Transverse colon (tissue), 4 donors: ENCODE data around the gene YIPF1. TPM values are rescaled to one million over a fixed set of nuclear protein-coding genes. Genes with fewer than 3 reads are reported as not detected.

Experiments used
- DNase-seq: peaks from one replicate; pipeline ENCODE4 v3.0.0-alpha.2; 2019
- H3K27ac ChIP-seq, 4 donors: fragments of 200-600 bp; sonication (generic); 2 replicates each; pipeline ENCODE4 v1.5.1; 2016 to 2018; ENCODE audit warnings: inconsistent platforms in 4 of 4
- H3K27me3 ChIP-seq: fragments of 200-600 bp; sonication (generic); 2 replicates; pipeline ENCODE4 v1.5.1; 2017; ENCODE audit warnings: inconsistent platforms
- H3K36me3 ChIP-seq, 4 donors: fragments of 200-600 bp; sonication (generic); 2 replicates each; pipeline ENCODE4 v1.5.1; 2017 to 2019; ENCODE audit warnings: inconsistent platforms in 4 of 4
- H3K4me1 ChIP-seq, 4 donors: fragments of 200-600 bp; sonication (generic); 2 replicates each; pipeline ENCODE4 v1.5.1; 2017 to 2020; ENCODE audit warnings: inconsistent platforms in 4 of 4
- H3K4me3 ChIP-seq, 4 donors: fragments of 200-600 bp; sonication (generic); 1 replicate in 1 of 4; 2 replicates in 3 of 4; pipeline versions ENCODE4 v1.5.1 to v1.6.1; 2017 to 2019; ENCODE audit warnings: inconsistent platforms in 4 of 4
- H3K9me3 ChIP-seq, 2 donors: fragments of 200-600 bp; sonication (generic); 2 replicates each; pipeline ENCODE4 v1.5.1; 2017 to 2019; ENCODE audit warnings: inconsistent platforms in 2 of 2
- EP300 ChIP-seq: sonication (generic); formaldehyde crosslinking; IDR thresholded peaks from one replicate; pipeline ENCODE4 v1.6.1; 2017; ENCODE audit warnings: antibody characterized with exemption, low read depth
- POLR2A ChIP-seq: fragments of 450-650 bp; IDR thresholded peaks from one replicate; pipeline ENCODE4 v1.6.1; 2016; ENCODE audit warnings: antibody characterized with exemption, mild to moderate bottlenecking, moderate library complexity
- POLR2AphosphoS5 ChIP-seq, 3 donors: sonication (generic); formaldehyde crosslinking; IDR thresholded peaks; one replicate each; pipeline ENCODE4 v1.6.1; 2016; ENCODE audit warnings: antibody characterized with exemption in 3 of 3
- WGBS, 2 donors: methylation state at CpG; one replicate each; pipeline ENCODE4 v1.1.5; 2018; ENCODE audit warnings: low coverage in 1 of 2; 5-methylcytosine and 5-hydroxymethylcytosine counted together
- in situ Hi-C, 4 donors: fragments of 200-750 bp; cut with MboI; loops; one replicate each; pipeline versions ENCODE4 v1.15.0 to v1.15.1; 2017; ENCODE audit warnings: low sequenced_read_pairs in 3 of 4, low pct_ligation_motif_present in 1 of 4, low pct_unique_long_range_greater_than_20kb in 1 of 4
- intact Hi-C: fragments of 100-400 bp; cut with DNase I; formaldehyde crosslinking; loops from one replicate; pipeline ENCODE4 v1.15.1; 2023; ENCODE audit warnings: low total_unique reads
- total RNA-seq, 4 donors: library from RNA; depleted of rRNA; stranded (reverse); fragments of >200 nt; gene quantifications; one replicate each; pipeline ENCODE4 v1.1.0, GENCODE V29; 2016
- TF ChIP-seq, protein P1 (sequence below), 5 experiments: fragments of 200-600 bp in 3 of 5; fragments of 450-650 bp in 2 of 5; sonication (generic) in 3 of 5; IDR thresholded peaks; 1 replicate in 2 of 5; 2 replicates in 3 of 5; pipeline ENCODE4 v1.5.1; 2016 to 2017; ENCODE audit warnings: antibody characterized with exemption in 5 of 5, inconsistent platforms in 3 of 5, mild to moderate bottlenecking in 2 of 5, moderate library complexity in 1 of 5

Gene YIPF1
- total RNA-seq = 10 to 100 TPM; 10.1 to 24.6 (median 17.4) TPM

DNA sequence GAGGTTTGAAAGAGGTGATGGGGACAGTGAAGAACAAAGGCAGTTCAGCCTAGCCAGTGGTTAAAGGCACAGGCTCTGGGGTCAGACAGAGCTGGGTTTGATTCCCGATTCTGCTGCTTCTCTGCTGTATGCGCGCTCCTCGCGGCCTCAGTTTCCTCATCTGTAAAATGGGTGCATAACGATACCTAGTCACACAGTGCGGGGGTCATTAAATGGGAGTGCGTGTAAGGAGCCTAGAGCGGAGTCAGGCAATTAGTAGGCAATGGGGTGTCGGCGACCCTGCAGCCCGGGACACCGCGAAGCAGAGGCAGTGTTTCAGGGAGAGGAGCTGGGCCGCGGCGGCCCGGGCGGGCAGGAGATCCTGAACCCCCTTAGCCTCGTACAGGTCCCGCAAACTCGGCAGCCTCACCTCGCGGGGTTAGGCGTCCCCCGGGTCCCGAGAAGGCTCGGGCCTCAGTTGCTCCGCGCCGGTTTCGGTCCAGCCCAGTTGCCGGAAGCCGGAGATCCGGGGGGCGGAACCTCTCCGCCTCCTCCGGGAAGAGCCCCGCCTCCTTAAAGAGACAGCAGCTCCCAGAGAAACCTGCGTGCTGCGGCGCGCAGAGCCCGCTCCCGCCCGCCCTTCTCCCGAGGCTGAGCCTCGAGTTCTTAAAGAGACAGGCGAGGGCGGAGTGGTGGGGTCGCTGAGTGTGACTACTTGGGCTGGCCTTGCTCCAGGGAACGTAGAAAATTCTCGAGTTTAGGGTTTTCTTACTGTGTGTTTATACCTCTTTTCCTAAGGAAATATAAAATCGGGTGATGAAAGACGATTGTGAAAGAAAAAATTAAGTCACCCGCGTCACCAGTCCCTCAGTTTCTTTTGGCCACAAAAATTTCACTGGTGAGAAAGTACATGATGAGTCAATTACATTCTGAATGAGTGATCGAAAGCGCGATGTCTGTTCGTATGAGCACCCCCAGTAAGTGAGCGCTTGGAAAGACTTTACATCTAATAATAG is at the start of gene YIPF1:
Gene YIPF1, minus strand, starts transcription at position 494 of the 995 bp plus-strand sequence. CDS start 860 bp downstream, outside the sequence.
- Histone ChIP-seq H3K4me3 (peak within 1 kb of the TSS; percentile 51 to 98 (median 92)), H3K36me3 (peaks cover 0 to 2% (median 0%) of the 10 kb centered on the region in 4 donors), H3K27ac (peak within 1 kb of the TSS; percentile 81 to 91 (median 86)), H3K9me3 (no peaks in the 10 kb centered on the region), H3K27me3 (no peaks in the 10 kb centered on the region), H3K4me1 (peaks cover 0 to 18% (median 11%) of the 10 kb centered on the region in 4 donors)
- intact Hi-C loops = no loop called here
- TF ChIP-seq POLR2AphosphoS5 (IDR thresholded peaks at IDR 0.05) (peak; percentile 47 to 63 (median 51)), EP300 (no peak), POLR2A (peak; percentile 58)
- in situ Hi-C loops = loop anchor here in 1 of 4 donors (10.0 kb wide), 1 partner anchor 65 kb away; no protein-coding TSS in a partner anchor
- DNase-seq = peak; percentile 93
- 1 to 3% methylated on average over 11 to 51 of the region's 62 CpGs for WGBS, 2 donors

DNA sequence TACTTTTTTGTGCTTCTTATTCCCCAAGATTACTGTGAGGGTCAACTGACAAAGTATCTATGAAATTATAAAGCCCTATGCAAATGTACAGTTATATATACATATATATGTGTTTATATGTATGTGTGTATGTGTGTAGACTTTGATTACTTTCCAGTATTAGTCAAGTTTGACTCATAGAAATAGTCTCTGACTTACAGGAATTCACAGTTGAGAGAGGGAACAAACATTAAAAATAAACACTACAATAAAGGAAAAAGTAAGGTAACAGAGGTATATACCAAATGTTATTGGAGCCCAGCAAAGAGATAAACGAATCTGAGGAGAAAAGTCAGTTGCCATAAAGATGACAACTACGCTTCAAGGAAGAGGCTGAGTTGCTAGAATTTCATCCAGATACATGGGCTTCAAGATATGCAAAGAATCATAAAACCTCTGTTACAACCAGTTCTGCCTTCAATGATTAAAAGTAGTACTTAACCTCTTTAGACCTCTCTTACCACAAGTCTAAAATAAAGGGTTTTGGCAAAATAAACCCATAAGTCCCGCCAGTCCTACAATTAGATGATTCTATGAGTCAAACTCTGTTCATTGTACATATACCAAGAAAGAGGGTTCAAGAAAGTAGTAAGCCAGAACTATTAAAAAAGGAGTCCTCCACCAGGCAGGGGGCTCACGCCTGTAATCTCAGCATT is 48.7 kb upstream of the YIPF1 start:
- H3K4me1 ChIP-seq = peaks cover 0 to 13% (median 0%) of the 10 kb centered on the region in 4 donors
- H3K27ac ChIP-seq = no peak overlapping the region
- H3K27me3 ChIP-seq = no peaks in the 10 kb centered on the region
- in situ Hi-C loops = loop anchor here in 1 of 4 donors (25.0 kb wide), 1 partner anchor 99 kb away; no protein-coding TSS in a partner anchor
- WGBS, 2 donors = 81% methylated on average over 4 of the region's 4 CpGs
- TF ChIP-seq EP300 (no peak), POLR2A (no peak), POLR2AphosphoS5 (IDR thresholded peaks at IDR 0.05) (no peak)
- TF ChIP-seq, protein P1, sequence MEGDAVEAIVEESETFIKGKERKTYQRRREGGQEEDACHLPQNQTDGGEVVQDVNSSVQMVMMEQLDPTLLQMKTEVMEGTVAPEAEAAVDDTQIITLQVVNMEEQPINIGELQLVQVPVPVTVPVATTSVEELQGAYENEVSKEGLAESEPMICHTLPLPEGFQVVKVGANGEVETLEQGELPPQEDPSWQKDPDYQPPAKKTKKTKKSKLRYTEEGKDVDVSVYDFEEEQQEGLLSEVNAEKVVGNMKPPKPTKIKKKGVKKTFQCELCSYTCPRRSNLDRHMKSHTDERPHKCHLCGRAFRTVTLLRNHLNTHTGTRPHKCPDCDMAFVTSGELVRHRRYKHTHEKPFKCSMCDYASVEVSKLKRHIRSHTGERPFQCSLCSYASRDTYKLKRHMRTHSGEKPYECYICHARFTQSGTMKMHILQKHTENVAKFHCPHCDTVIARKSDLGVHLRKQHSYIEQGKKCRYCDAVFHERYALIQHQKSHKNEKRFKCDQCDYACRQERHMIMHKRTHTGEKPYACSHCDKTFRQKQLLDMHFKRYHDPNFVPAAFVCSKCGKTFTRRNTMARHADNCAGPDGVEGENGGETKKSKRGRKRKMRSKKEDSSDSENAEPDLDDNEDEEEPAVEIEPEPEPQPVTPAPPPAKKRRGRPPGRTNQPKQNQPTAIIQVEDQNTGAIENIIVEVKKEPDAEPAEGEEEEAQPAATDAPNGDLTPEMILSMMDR (IDR thresholded peaks at IDR 0.05) = no peak
- intact Hi-C loops = no loop called here
- H3K9me3 ChIP-seq = peaks cover 10% of the 10 kb centered on the region in 2 donors
- DNase-seq = no peak
- no peak overlapping the region for H3K4me3 ChIP-seq
- no peaks in the 10 kb centered on the region for H3K36me3 ChIP-seq

DNA sequence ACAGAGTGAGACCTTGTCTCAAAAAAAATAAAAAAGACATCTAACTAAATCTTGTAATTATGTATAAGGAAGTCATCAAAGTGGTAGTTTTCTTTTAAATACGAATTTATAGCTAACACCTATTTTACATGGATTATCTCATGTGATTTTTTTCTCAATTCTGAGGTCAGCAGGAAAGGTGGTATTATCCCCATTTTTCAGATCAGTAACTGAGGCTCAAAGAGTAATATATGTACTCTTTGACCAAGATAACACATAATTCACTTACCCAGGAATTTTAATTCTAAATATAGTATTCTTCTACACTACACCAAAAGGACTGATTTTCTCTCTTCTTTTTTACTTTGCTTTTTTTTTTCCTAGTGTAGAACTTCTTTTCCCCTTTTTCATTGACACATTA is 46.8 kb upstream of the YIPF1 start:
- Histone ChIP-seq H3K4me3 (no peak overlapping the region), H3K27ac (no peak overlapping the region), H3K9me3 (peaks cover 10% of the 10 kb centered on the region in 2 donors), H3K36me3 (no peaks in the 10 kb centered on the region), H3K27me3 (no peaks in the 10 kb centered on the region), H3K4me1 (peaks cover 0 to 6% (median 0%) of the 10 kb centered on the region in 4 donors)
- intact Hi-C loops = no loop called here
- TF ChIP-seq, protein P1 (IDR thresholded peaks at IDR 0.05) = no peak
- TF ChIP-seq POLR2A (no peak), EP300 (no peak), POLR2AphosphoS5 (IDR thresholded peaks at IDR 0.05) (no peak)
- WGBS, 2 donors = 92 to 95% methylated on average over 1 of the region's 1 CpG
- no peak for DNase-seq
- in situ Hi-C loops = loop anchor here in 1 of 4 donors (25.0 kb wide), 1 partner anchor 101 kb away; no protein-coding TSS in a partner anchor

DNA sequence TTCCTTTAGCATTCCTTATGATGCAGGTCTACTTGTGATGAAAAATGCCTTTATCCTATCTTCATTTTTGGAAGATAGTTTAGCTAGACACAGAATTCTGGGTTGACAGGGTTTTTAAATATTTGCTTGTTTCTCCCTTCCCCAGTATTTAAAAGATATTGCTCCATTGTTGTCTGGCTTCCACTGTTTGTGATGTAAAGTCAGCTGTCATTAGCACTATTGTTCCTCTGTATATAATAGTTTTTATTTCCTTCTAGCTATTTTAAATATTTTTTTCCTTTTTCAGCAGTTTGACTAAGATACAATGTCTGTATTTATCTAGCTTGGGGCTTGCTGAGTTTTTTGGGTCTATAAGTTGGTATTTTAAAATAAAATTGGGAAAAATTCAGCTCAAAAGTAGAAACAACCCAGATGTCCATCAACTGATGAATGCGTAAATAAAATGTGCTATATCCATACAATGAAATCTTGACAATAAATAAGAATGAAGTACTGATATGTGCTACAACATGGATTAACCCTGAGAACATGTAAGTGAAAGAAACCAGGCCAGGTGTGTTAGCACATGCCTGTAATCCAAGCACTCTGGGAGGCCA is 44.7 kb upstream of the YIPF1 start:
- no peak for TF ChIP-seq POLR2A
- no peak for TF ChIP-seq EP300
- no peak for TF ChIP-seq POLR2AphosphoS5 (IDR thresholded peaks at IDR 0.05)
- TF ChIP-seq, protein P1 (IDR thresholded peaks at IDR 0.05) = no peak
- in situ Hi-C loops = loop anchor here in 1 of 4 donors (25.0 kb wide), 1 partner anchor 103 kb away; no protein-coding TSS in a partner anchor
- H3K36me3 ChIP-seq = peaks cover 0 to 6% (median 0%) of the 10 kb centered on the region in 4 donors
- H3K4me1 ChIP-seq = no peaks in the 10 kb centered on the region
- H3K4me3 ChIP-seq = no peak overlapping the region
- H3K27me3 ChIP-seq = no peaks in the 10 kb centered on the region
- 100% methylated on average over 1 of the region's 1 CpG for WGBS, 2 donors
- no peak for DNase-seq
- no peak overlapping the region for H3K27ac ChIP-seq
- intact Hi-C loops = loop anchor here (2.0 kb wide), 1 partner anchor 67 kb away; no protein-coding TSS in a partner anchor
- peaks cover 10% of the 10 kb centered on the region in 2 donors for H3K9me3 ChIP-seq
